Type B pancreatic cell (in vitro differentiated cells): Measurements from ENCODE around the gene PDCD1. TPM values are rescaled to one million over a fixed set of nuclear protein-coding genes. Genes with fewer than 3 reads are reported as not detected.

ENCODE experiments used
- DNase-seq: peaks from one replicate; pipeline ENCODE4 v3.0.0; 2021; ENCODE audit warnings: mixed read lengths; ENCODE audit not compliant: unreplicated experiment; ENCODE audit errors: extremely low spot score
- H3K27ac Mint-ChIP-seq: 2 replicates; pipeline ENCODE4 v1.8.0; 2021; ENCODE audit warnings: mild to moderate bottlenecking, mixed read lengths
- H3K27me3 Mint-ChIP-seq: 2 replicates; pipeline ENCODE4 v1.8.0; 2021; ENCODE audit warnings: mixed read lengths
- H3K36me3 Mint-ChIP-seq: 2 replicates; pipeline ENCODE4 v1.8.0; 2021; ENCODE audit warnings: mixed read lengths
- H3K4me1 Mint-ChIP-seq: one replicate; pipeline ENCODE4 v1.8.0; 2021; ENCODE audit warnings: mixed read lengths; ENCODE audit not compliant: unreplicated experiment
- H3K4me3 Mint-ChIP-seq: 2 replicates; pipeline ENCODE4 v1.8.0; 2021; ENCODE audit warnings: mild to moderate bottlenecking, mixed read lengths
- H3K9me3 Mint-ChIP-seq: 2 replicates; pipeline ENCODE4 v1.8.0; 2021; ENCODE audit warnings: mixed read lengths
- total RNA-seq: library from RNA; stranded (reverse); gene quantifications from 2 replicates; pipeline ENCODE4 v1.2.1, GENCODE V29; 2021; ENCODE audit warnings: low replicate concordance
- TF ChIP-seq, protein P1 (sequence below): fragments of 200-600 bp; sonication (generic); conservative IDR thresholded peaks from 2 replicates; pipeline ENCODE4 v1.5.0; 2021; ENCODE audit warnings: antibody characterized with exemption, mild to moderate bottlenecking

Gene PDCD1
- total RNA-seq, 1 donor from 2014 or later = not detected

- no peak overlapping the region for H3K4me3 Mint-ChIP-seq
- peaks cover 5% of the 10 kb centered on the region for H3K9me3 Mint-ChIP-seq
- TF ChIP-seq, protein P1, sequence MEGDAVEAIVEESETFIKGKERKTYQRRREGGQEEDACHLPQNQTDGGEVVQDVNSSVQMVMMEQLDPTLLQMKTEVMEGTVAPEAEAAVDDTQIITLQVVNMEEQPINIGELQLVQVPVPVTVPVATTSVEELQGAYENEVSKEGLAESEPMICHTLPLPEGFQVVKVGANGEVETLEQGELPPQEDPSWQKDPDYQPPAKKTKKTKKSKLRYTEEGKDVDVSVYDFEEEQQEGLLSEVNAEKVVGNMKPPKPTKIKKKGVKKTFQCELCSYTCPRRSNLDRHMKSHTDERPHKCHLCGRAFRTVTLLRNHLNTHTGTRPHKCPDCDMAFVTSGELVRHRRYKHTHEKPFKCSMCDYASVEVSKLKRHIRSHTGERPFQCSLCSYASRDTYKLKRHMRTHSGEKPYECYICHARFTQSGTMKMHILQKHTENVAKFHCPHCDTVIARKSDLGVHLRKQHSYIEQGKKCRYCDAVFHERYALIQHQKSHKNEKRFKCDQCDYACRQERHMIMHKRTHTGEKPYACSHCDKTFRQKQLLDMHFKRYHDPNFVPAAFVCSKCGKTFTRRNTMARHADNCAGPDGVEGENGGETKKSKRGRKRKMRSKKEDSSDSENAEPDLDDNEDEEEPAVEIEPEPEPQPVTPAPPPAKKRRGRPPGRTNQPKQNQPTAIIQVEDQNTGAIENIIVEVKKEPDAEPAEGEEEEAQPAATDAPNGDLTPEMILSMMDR = no peak
- H3K27ac Mint-ChIP-seq = no peak overlapping the region
- no peaks in the 10 kb centered on the region for H3K36me3 Mint-ChIP-seq
- peaks cover 25% of the 10 kb centered on the region for H3K27me3 Mint-ChIP-seq
- no peak for DNase-seq
- peaks cover 8% of the 10 kb centered on the region for H3K4me1 Mint-ChIP-seq
Measured at GRCh38 chr2:241868661-241869081, 10.0 kb upstream of the PDCD1 start.

GRCh38 chr2:241867776-241868420, 9.2 kb upstream of the PDCD1 start:
- no peak for DNase-seq
- H3K4me1 Mint-ChIP-seq = peaks cover 8% of the 10 kb centered on the region
- H3K27me3 Mint-ChIP-seq = peaks cover 25% of the 10 kb centered on the region
- H3K27ac Mint-ChIP-seq = no peak overlapping the region
- peaks cover 5% of the 10 kb centered on the region for H3K9me3 Mint-ChIP-seq
- TF ChIP-seq, protein P1 = no peak
- H3K36me3 Mint-ChIP-seq = no peaks in the 10 kb centered on the region
- H3K4me3 Mint-ChIP-seq = no peak overlapping the region

- H3K27me3 Mint-ChIP-seq = peaks cover 25% of the 10 kb centered on the region
- H3K27ac Mint-ChIP-seq = no peak overlapping the region
- no peak for DNase-seq
- peaks cover 8% of the 10 kb centered on the region for H3K4me1 Mint-ChIP-seq
- TF ChIP-seq, protein P1 = no peak
- peaks cover 5% of the 10 kb centered on the region for H3K9me3 Mint-ChIP-seq
- H3K4me3 Mint-ChIP-seq = no peak overlapping the region
- no peaks in the 10 kb centered on the region for H3K36me3 Mint-ChIP-seq
Measured at GRCh38 chr2:241866790-241867645, 8.3 kb upstream of the PDCD1 start.

GRCh38 chr2:241865957-241866789, 7.5 kb upstream of the PDCD1 start:
- DNase-seq = no peak
- H3K27me3 Mint-ChIP-seq = peaks cover 25% of the 10 kb centered on the region
- no peaks in the 10 kb centered on the region for H3K36me3 Mint-ChIP-seq
- no peak overlapping the region for H3K27ac Mint-ChIP-seq
- H3K4me3 Mint-ChIP-seq = no peak overlapping the region
- TF ChIP-seq, protein P1 = no peak
- H3K4me1 Mint-ChIP-seq = peaks cover 8% of the 10 kb centered on the region
- peaks cover 5% of the 10 kb centered on the region for H3K9me3 Mint-ChIP-seq

DNA sequence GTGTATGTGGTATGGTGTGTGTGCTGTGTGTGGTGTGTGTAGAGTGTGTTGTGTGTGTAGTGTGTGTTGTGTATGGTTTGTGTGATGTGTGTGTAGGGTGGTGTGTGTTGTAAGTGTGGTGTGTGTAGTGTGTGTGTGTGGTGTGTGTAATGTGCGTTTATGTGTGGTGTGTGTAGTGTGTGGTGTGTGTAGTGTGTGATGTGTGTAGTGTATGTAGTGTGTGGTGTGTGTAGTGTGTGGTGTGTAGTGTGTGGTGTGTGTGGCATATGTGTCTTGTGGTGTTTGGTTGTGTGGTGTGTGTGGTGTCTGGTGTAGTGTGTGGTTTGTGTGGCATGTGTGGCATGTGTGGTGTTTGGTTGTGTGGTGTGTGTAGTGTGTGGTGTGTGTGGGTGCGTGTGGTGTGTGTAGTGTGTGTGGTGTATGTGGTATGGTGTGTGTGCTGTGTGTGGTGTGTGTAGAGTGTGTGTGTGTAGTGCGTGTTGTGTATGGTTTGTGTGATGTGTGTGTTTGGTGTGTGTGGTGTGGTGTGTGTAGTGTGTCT, 6.8 kb upstream of the PDCD1 start:
- Mint-ChIP-seq H3K4me1 (peaks cover 8% of the 10 kb centered on the region), H3K9me3 (peaks cover 5% of the 10 kb centered on the region), H3K4me3 (no peak overlapping the region), H3K27ac (no peak overlapping the region), H3K36me3 (no peaks in the 10 kb centered on the region), H3K27me3 (peaks cover 25% of the 10 kb centered on the region)
- no peak for DNase-seq
- TF ChIP-seq, protein P1 = no peak
